ENCODE results near the gene IRF1. TPM values are rescaled to one million over a fixed set of nuclear protein-coding genes. Genes with fewer than 3 reads are reported as not detected.
A peak's percentile ranks its signal among the peaks of the same experiment; 100 is the strongest.

IRF1 gene
- total RNA-seq, 1 donor from 2014 or later, result 2.9 TPM

DNA sequence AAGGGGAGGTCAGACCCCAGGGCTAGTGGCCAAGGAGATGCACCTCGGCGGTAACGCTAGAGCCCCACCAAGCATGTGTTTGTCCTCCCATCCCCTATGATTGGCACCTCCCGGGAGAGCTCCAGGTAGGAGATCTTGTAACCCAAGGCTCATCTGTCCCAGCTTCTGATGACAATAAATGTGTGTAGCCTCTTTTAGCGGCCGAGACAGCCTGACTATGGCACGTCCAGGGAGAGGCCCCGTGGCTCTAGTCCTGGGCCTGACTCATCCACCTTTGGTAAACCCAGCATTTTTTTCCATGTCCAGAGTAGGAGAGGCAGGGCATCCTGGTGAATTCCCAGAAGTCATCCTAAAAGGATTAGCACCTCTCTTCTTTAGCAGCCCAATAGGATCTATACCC lies 39.2 kb downstream of the IRF1 start:
- peak; percentile 56 for DNase-seq (ENCODE audit: low read depth)

GRCh38 chr5:132449060-132449459 lies 41.5 kb downstream of the IRF1 start:
- Histone ChIP-seq H3K4me3 (ENCODE audit: low read depth, low read length) (no peak overlapping the region), H3K36me3 (ENCODE audit: control insufficient read depth, insufficient read depth, low read length) (no peaks in the 10 kb centered on the region), H3K27me3 (ENCODE audit: control insufficient read depth, insufficient read depth, low read length) (no peaks in the 10 kb centered on the region)
- DNase-seq (ENCODE audit: low read depth), result no peak
- TF ChIP-seq CTCF (IDR thresholded peaks at IDR 0.05; ENCODE audit: insufficient read depth, low read length, severe bottlenecking), result no peak
- FAIRE-seq, result no peak

More for the DNA sequence above, 39.2 kb downstream of the IRF1 start:
- no peak for TF ChIP-seq CTCF (IDR thresholded peaks at IDR 0.05; ENCODE audit: insufficient read depth, low read length, severe bottlenecking)
- no peak overlapping the region for H3K4me3 ChIP-seq (ENCODE audit: low read depth, low read length)
- H3K36me3 ChIP-seq (ENCODE audit: control insufficient read depth, insufficient read depth, low read length), result no peaks in the 10 kb centered on the region
- no peak for FAIRE-seq
- no peaks in the 10 kb centered on the region for H3K27me3 ChIP-seq (ENCODE audit: control insufficient read depth, insufficient read depth, low read length)

DNA sequence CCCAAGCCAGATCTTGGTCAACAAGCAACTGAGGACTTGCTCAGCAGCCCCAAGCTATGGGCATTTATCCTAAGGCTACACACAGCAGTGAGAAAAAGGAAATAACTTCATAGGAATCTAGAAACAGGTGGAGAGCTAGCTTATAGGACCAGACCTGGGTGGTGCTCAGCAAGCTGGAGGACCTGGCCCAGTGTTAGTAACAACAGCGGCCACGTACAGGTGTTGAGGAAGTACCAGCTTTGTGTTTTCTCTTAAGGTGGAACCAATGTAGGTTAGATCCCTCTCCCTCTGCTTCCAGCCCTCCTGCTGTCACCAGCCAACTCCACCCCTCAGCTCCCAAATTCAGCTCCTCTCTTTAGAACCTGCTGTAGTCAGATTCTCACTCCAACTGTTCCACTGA lies 43.4 kb downstream of the IRF1 start:
- no peaks in the 10 kb centered on the region for H3K27me3 ChIP-seq (ENCODE audit: control insufficient read depth, insufficient read depth, low read length)
- TF ChIP-seq CTCF (IDR thresholded peaks at IDR 0.05; ENCODE audit: insufficient read depth, low read length, severe bottlenecking), result no peak
- FAIRE-seq (no peak), DNase-seq (ENCODE audit: low read depth) (no peak)
- no peak overlapping the region for H3K4me3 ChIP-seq (ENCODE audit: low read depth, low read length)
- H3K36me3 ChIP-seq (ENCODE audit: control insufficient read depth, insufficient read depth, low read length), result no peaks in the 10 kb centered on the region

DNA sequence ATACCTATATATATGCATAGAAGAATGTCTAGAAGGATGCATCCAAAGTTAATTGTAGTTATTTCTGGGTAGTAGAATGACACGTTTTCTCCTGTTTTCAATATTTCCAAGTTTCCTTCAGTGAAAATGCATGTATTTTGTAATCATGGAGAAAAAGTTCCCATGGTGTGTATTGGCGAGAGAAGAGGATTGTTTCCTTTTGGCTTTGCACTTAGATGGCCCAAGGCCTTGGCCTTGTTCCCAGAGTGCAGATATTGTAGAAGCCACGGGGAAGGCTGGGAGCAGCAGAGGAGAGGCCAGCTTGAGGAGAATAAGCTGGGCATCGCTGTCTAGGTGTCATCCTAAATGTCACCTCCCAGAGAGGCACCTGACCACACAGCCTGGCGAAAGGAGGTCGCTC lies 44.0 kb downstream of the IRF1 start:
- FAIRE-seq (no peak), DNase-seq (ENCODE audit: low read depth) (no peak)
- no peak overlapping the region for H3K4me3 ChIP-seq (ENCODE audit: low read depth, low read length)
- H3K27me3 ChIP-seq (ENCODE audit: control insufficient read depth, insufficient read depth, low read length), result no peaks in the 10 kb centered on the region
- no peak for TF ChIP-seq CTCF (IDR thresholded peaks at IDR 0.05; ENCODE audit: insufficient read depth, low read length, severe bottlenecking)
- no peaks in the 10 kb centered on the region for H3K36me3 ChIP-seq (ENCODE audit: control insufficient read depth, insufficient read depth, low read length)

GRCh38 chr5:132445930-132446329 lies 44.6 kb downstream of the IRF1 start:
- no peaks in the 10 kb centered on the region for H3K36me3 ChIP-seq (ENCODE audit: control insufficient read depth, insufficient read depth, low read length)
- peak; percentile 67 for DNase-seq (ENCODE audit: low read depth)
- TF ChIP-seq CTCF (IDR thresholded peaks at IDR 0.05; ENCODE audit: insufficient read depth, low read length, severe bottlenecking), result no peak
- no peak overlapping the region for H3K4me3 ChIP-seq (ENCODE audit: low read depth, low read length)
- FAIRE-seq, result no peak
- no peaks in the 10 kb centered on the region for H3K27me3 ChIP-seq (ENCODE audit: control insufficient read depth, insufficient read depth, low read length)

- no peaks in the 10 kb centered on the region for H3K36me3 ChIP-seq (ENCODE audit: control insufficient read depth, insufficient read depth, low read length)
- no peak overlapping the region for H3K4me3 ChIP-seq (ENCODE audit: low read depth, low read length)
- DNase-seq (ENCODE audit: low read depth) (no peak), FAIRE-seq (no peak)
- H3K27me3 ChIP-seq (ENCODE audit: control insufficient read depth, insufficient read depth, low read length), result no peaks in the 10 kb centered on the region
- no peak for TF ChIP-seq CTCF (IDR thresholded peaks at IDR 0.05; ENCODE audit: insufficient read depth, low read length, severe bottlenecking)
These were observed 45.0 kb downstream of the IRF1 start for GRCh38 chr5:132445640-132445923.

All from bronchial epithelial cell (primary cell).